ENCODE measurements around the gene PTBP2.
A peak's percentile ranks its signal among the peaks of the same experiment; 100 is the strongest.

The PTBP2 gene

GRCh38 chr1:96840396-96840795, 118.8 kb downstream of the PTBP2 start:
- no peak for DNase-seq (ENCODE audit: low read depth)
- in situ Hi-C loops (cut with HindIII; ENCODE audit: low sequenced_read_pairs): no loop called here
- TF ChIP-seq CTCF (IDR thresholded peaks at IDR 0.05; ENCODE audit: low read depth, low read length, missing control alignments): no peak

DNA sequence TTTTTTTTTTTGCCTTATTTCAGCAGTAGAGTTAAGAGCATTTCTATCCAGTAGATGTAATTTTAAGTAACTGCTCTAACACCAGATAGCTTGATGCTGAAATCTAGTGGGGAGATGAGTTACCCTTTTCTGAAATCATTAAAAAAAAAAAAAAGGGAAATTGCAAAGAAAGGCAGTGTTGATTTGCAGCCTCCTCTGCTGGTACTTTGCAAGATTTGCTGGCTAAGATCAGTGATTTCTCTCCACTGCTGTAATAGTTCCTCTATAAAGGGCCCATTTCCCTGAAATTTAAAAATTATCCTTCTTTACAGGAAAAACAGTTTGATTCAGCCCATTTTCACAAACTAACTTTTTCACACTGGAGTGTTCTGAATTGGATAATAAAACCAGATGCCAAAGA, 120.6 kb downstream of the PTBP2 start:
- no peak for DNase-seq (ENCODE audit: low read depth)
- H3K4me3 ChIP-seq (ENCODE audit: low read depth, low read length): no peak overlapping the region
- peak; percentile 21 for TF ChIP-seq CTCF (IDR thresholded peaks at IDR 0.05; ENCODE audit: low read depth, low read length, missing control alignments)
- in situ Hi-C loops (cut with HindIII; ENCODE audit: low sequenced_read_pairs): no loop called here

More at GRCh38 chr1:96840396-96840795, 118.8 kb downstream of the PTBP2 start:
- no peak overlapping the region for H3K4me3 ChIP-seq (ENCODE audit: low read depth, low read length)

DNA sequence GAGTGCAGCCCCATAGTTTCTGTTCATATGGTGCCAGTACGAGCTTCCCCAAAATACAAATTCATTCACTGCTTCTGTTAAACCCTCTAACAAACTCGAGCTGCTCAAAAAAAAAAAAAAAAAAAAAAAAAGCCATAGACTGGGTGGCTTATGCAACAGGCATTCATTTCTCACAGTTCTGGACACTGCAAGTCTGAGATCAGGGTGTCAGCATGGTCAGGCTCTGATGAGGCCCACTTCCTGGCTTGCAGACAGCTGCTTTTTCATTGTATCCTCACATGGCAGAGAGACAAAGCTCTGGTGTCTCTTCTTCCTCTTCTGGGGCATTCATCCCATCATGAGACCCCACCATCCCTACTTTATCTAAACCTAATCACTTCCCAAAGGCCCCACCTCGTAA, 121.6 kb downstream of the PTBP2 start:
- in situ Hi-C loops (cut with HindIII; ENCODE audit: low sequenced_read_pairs): no loop called here
- H3K4me3 ChIP-seq (ENCODE audit: low read depth, low read length): no peak overlapping the region
- TF ChIP-seq CTCF (IDR thresholded peaks at IDR 0.05; ENCODE audit: low read depth, low read length, missing control alignments): no peak
- no peak for DNase-seq (ENCODE audit: low read depth)

DNA sequence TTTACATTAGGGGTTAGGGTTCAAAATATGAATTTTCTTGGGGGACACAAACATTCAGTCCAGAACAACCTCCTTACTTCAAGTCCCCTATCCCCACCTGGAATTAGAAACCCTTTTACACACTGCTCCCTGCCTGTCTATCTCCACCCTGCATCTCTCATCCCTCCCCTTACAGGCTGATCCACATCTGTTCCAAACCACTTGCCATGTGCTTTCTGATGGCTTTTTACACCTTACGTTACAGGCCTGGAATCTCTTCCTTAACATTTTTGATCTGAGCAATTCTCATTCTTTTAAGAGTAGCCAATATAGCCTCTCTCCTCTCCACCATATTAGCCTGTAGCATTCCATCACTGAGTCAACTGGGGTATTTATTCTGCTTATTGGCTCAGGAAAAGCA, 122.0 kb downstream of the PTBP2 start:
- no peak for DNase-seq (ENCODE audit: low read depth)
- no peak overlapping the region for H3K4me3 ChIP-seq (ENCODE audit: low read depth, low read length)
- in situ Hi-C loops (cut with HindIII; ENCODE audit: low sequenced_read_pairs): no loop called here
- TF ChIP-seq CTCF (IDR thresholded peaks at IDR 0.05; ENCODE audit: low read depth, low read length, missing control alignments): no peak

DNA sequence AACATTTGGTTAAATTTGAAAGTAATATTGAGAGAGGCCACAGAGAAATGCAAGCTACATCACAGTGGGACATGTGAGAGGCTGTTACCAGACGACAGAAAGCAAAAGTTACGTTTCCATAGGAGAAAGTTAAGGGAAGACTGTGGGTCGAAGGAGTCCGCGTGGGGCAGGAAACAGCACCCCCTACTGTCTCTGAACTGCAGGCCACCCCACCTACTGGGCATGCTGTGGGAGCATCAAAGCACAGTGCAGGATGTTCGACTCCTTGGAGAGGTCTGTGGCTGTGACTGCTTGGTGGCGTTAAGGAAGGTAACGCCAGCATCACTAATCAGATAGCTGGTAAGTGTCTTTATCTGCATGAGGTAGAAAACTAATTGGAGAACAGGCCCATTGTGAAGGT, 123.9 kb downstream of the PTBP2 start:
- no peak for DNase-seq (ENCODE audit: low read depth)
- peak; percentile 35 for TF ChIP-seq CTCF (IDR thresholded peaks at IDR 0.05; ENCODE audit: low read depth, low read length, missing control alignments)
- H3K4me3 ChIP-seq (ENCODE audit: low read depth, low read length): no peak overlapping the region
- in situ Hi-C loops (cut with HindIII; ENCODE audit: low sequenced_read_pairs): no loop called here

DNA sequence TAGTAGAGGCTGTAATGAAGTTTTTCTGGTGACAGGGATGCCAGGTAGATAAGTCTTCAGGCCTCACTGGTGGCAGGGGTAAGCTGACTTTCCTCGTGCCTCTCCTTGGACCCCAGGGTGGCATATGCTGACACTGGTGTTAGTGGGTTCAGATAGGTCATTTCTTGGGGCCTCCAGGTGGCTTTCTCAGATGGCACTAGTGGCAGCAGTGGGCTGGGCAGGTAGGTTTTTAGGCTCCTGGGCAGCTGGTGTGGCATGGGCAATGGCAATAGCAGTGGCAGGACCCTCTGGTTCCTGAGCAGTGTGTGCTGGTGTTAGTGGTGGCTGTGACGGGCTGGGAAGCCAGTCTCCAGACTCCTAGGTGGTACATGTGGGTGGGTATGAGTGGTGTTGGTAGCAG, 140.3 kb downstream of the PTBP2 start:
- TF ChIP-seq CTCF (IDR thresholded peaks at IDR 0.05; ENCODE audit: low read depth, low read length, missing control alignments): no peak
- H3K4me3 ChIP-seq (ENCODE audit: low read depth, low read length): no peak overlapping the region
- in situ Hi-C loops (cut with HindIII; ENCODE audit: low sequenced_read_pairs): no loop called here
- no peak for DNase-seq (ENCODE audit: low read depth)

DNA sequence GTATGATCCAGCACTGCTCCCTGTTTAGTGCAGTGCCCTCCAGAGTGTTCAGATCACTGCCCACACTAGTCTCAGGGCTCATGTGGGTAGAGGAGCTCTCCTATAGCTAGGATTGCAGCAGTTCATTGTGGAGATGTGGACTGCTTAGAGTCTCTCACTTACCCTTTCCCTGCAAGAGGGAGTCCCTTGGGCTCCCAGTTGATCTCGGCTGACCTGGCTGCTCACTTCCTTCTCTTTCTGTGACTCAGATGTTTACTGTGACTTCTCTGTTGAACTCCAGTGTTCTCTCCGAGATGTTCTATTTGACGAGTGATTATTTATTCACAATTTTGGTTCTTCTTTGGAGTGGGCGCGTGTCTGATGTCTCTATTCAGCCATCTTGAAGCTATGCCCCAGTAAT, 141.9 kb downstream of the PTBP2 start:
- no peak overlapping the region for H3K4me3 ChIP-seq (ENCODE audit: low read depth, low read length)
- DNase-seq (ENCODE audit: low read depth): no peak
- in situ Hi-C loops (cut with HindIII; ENCODE audit: low sequenced_read_pairs): no loop called here
- TF ChIP-seq CTCF (IDR thresholded peaks at IDR 0.05; ENCODE audit: low read depth, low read length, missing control alignments): no peak
